Measurements from ENCODE around the gene TMC4.
"Not testable (repeated sequence)": the region's sequence is repeated elsewhere in the genome, so short reads cannot be mapped to it uniquely, and the experiment has no call there.

Gene TMC4

DNA sequence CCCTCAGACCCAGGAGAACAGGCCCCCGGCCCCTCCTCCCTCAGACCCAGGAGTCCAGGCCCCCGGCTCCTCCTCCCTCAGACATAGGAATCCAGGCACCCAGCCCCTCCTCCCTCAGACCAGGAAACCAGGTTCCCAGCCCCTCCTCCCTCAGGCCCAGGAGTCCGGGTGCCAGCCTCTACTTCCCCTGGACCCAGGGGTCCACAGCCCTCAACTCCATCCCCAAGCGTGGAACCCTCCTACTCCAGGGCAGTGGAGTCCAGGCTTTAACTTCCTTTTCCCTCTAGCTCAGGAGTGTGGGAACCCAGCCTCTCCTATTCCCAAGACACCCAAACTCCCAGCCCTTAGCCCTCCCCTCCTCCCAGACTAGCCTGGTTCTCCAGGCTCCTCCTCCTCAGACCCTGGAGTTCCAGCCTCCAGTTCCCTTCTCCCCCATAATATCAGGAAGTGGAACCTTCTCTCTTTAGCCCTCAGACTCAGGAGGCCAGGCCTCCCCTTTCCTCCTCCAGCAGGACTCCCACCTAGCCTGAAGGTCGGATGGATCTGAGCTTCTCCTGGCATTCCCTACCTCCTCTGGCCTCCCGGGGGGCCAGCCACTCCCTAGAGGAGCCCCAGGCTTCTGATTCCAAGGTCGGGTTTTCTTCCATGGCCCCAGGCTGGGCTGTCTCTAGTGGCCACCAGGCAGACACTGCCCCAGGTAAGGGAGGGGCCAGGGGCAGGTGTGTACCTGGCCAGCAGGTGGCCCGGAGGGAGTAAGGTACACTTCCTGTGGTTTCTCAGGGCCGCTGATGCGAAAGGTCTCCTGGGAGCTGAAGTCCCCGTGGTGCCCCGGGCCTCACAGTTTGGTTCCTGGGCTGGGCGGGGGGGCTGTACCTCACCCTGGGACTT, at the start of gene TMC4:
TSS of gene TMC4 (minus strand) at position 690 of the 888 bp plus-strand sequence. CDS start at position 647, 43 bp downstream.
- no peak for DNase-seq

DNA sequence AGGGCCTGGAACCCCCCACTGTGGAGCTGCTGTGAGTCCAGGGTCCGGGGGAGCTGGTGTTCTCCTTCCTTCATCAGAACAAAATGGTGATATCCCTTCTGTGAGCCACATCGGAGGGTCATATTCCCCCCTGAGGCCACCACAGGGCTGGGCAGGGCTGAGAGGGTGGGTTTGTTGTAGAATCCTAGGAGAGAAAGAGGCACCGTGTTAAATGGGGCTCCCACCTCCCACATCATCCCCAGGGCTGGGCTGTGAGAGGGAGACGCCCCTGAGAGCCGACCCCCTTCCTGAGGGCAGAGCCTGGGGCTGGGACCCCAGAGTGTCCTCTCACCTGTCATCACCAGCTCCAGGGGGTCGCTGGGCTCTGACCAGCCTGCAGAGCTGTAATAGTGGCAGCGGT, 49.0 kb upstream of the TMC4 start:
- not testable (repeated sequence) for DNase-seq

DNA sequence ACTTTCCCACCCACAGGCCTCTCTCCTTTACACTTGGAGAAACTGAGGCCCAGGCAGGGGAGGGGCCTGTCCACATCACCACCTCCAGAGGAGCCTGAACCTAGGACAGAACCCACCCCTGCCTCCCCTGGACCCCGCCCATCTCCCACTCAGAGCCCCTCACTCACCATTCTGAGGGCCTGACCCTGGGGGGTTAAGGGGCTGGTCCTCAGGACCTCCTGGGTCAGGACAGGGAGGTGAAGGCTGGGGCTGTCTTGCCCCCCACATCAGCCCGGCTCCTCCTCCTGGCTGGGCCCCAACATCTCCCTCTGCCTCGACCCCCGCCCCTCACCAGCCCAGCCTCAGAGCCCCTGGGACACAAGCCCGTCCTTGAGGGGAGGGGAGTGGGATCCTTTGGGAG, 46.7 kb upstream of the TMC4 start:
- not testable (repeated sequence) for DNase-seq

GRCh38 chr19:54218960-54219661, 46.2 kb upstream of the TMC4 start:
- DNase-seq = no peak

GRCh38 chr19:54218259-54218658, 45.3 kb upstream of the TMC4 start:
- DNase-seq = no peak

- DNase-seq = not testable (repeated sequence)
Measured at GRCh38 chr19:54217517-54218247, 44.7 kb upstream of the TMC4 start.

DNA sequence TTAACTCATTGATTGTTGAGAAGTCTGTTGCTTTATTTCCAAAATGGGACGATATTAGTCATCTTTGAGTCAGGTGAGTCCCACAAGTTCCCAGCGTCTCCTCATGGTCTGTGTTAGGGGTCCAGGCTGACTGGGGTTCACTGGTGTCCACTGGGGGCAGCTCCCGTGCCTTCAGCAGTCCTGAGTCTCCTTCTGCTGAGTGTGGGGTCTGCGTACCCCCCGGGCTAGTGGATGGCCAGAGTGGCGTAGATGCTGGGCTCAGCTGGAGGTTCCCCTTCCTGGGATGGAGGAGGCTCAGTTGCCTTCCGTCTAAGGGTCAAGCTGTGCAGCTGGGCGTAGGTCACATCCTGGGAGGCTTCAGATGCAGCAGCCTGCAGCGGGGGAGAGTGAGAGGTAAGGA, 43.9 kb upstream of the TMC4 start:
- no peak for DNase-seq

DNA sequence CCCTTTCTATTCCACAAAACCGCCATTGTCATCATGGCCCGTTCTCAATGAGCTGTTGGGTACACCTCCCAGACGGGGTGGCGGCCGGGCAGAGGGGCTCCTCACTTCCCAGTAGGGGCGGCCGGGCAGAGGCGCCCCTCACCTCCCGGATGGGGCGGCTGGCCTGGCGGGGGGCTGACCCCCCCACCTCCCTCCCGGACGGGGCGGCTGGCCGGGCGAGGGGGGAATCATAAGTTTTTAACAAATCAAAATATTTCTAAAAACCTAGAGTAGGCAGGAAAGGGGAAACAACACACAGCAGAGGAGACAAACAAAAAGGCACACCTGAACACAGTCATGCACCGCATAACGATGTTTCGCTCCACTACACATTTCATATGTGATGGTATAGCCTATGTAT, 41.8 kb upstream of the TMC4 start:
- DNase-seq = not testable (repeated sequence)

DNA sequence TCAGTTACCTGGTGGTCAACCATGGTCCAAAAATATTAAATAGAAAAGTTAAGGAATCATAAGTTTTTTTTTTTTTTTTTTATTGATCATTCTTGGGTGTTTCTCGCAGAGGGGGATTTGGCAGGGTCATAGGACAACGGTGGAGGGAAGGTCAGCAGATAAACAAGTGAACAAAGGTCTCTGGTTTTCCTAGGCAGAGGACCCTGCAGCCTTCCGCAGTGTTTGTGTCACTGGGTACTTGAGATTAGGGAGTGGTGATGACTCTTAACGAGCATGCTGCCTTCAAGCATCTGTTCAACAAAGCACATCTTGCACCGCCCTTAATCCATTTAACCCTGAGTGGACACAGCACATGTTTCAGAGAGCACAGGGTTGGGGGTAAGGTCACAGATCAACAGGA, 41.3 kb upstream of the TMC4 start:
- not testable (repeated sequence) for DNase-seq

GRCh38 chr19:54211235-54211634, 38.3 kb upstream of the TMC4 start:
- no peak for DNase-seq

DNA sequence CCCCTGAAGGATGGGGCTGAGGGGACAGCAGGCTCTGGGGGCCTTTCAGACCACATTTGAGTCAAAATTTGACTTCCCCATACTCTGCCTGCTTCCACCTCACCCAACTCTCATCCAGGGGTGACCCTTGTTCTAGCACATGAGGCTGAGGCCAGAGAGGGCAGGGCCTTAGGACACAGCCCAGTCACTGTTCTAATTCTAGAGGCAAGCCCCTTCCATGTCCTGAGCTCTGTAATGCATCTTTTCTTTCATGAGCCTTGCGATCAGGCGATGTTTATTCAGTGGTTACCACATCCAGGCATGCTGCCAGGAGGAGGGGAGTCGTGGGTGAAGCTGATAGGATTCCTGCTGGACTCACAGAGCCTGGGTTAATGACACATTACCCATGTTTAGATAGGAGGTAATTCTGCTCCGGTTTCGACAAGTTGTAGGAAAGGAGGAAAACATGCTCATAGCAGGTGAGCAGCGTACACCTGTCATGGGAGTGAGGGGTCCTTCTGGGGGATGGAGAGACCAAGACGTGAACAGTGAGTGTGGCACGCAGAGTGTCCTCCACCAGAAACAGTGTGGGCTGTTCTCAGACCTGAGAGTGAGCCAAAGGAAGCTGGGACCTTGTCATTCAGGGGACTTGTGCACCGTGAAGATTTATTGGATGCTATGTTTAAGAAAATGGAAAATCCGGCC, 37.0 kb upstream of the TMC4 start:
- DNase-seq = peak; percentile 59

DNA sequence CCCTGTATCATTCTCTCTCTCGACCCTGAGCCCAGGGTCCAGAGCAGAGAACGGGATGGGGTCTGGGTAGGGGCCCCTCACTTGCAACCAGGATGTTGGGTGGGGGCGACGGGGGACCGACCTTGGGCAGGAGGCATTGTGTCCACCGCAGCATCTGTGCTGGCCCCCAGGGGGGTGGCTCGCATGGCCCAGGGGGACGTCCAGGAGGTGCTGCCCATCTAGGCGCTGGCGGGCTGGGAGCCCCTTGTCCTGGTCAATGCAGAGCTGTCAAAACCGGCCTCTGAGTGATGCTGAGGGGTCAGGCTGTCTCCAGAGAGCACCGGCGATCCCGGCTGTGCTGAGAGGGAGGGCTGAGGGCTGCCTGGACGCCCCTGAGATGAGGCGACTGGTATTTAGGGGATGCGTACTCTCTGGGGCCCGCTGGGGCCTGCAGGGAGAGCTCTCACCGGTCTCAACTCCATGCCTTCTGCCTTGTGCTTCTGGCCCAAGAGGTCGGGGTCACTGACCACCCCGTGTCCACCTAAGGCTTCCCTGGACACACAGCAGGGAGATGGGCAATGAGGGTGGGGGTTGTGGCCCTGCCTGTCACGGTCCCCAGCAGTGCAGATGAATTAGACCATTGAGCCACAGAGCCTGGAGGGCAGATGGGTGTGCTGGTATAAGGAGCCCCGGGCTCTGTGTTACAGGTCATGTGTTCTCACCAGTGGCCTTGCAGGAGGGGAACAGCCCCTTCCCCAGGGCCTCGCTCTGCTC, 36.3 kb upstream of the TMC4 start:
- DNase-seq = peak; percentile 58

DNA sequence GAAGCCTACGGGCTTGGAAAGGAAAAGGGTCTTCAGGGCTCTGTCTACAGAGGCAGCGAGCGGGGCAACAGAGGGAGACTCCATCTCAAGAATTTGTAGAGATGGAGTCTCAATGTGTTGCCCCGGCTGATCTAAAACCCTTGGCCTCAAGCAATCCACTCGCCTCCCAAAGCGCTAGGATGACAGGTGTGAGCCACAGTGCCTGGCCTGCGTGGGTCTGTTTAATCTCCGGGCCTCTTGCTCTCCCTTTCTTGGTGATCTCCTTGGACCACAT, 35.8 kb upstream of the TMC4 start:
- DNase-seq = peak; percentile 50

GRCh38 chr19:54207983-54208783, 35.2 kb upstream of the TMC4 start:
- peak; percentile 66 for DNase-seq

GRCh38 chr19:54207676-54207982, 34.7 kb upstream of the TMC4 start:
- DNase-seq = no peak

GRCh38 chr19:54207193-54207592, 34.2 kb upstream of the TMC4 start:
- not testable (repeated sequence) for DNase-seq

DNA sequence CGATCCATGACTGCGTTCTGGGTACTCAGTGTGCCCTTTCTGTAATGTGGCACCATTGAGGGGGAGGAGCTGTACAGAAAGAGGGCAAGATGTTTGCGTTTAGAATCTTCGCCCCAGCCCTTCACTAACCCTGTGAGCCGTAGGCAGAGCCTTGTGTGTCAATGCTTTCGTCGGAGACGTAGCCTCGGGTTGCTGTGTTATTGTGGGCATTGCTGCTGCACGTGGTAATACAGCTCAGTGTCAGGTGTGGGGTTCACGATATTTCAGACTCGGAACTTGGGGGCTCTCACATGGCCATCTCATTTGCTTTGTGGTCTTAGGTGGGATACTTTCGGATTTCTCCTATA, 33.8 kb upstream of the TMC4 start:
- DNase-seq = no peak

DNA sequence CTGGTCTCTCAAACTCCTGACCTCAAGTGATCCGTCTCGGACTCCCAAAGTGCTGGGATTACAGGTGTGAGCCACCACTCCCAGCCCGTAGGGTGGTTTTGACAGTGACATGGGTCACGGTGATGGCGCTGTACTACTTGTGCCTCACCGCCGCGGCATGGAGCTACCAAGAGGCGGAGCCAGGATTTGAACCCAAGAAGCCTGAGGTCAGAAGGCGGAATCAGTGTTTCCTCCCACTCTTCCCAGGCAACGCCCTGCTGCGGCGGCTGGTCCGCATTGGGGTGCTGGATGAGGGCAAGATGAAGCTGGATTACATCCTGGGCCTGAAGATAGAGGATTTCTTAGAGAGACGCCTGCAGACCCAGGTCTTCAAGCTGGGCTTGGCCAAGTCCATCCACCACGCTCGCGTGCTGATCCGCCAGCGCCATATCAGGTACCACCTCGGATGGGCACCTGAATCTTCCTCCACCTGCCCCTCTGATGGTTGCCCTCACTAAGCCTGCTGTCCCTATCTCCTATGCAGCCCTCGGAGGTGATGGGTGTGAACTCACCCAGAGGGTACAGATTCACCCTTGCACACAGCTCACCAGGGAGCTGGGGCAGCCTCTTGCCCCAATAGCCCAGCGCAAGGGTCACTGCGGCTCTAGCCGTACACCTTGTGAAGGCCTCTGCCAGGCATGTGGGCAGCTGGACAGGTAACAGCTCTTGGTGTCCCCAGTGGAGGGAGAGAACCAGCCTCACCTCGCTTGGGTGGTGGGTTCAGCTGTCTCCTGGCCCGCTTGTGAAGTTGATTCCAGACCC, 33.3 kb upstream of the TMC4 start:
- DNase-seq = no peak

- no peak for DNase-seq
Measured at GRCh38 chr19:54204767-54205468, 32.0 kb upstream of the TMC4 start.

DNA sequence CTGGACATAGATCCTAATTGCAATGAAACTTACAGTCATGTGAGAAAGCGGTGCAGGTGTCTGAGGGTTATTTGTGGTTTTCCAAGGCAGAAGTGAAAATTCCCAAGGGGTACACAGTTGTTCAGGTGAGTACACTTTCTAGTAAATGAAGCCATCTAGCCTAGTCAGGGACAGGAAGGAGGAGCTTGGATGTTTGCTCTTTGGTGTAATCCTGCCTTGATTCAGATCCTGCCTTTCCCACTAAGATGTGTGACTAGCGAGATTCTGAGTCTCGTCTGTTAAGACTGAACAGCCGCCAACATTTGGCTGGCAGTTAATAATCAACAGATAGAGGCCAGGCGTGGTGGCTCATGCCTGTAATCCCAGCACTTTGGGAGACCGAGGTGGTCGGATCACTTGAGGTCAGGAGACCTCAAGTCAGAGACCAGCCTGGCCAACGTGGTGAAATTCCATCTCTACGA, 30.2 kb upstream of the TMC4 start:
- DNase-seq = no peak

Data from stimulated activated CD4-positive, alpha-beta T cell treated with anti-CD3 and anti-CD28 coated beads, Interleukin-15, amount 100 ng/mL, for 24 hours (primary cell).